ENCODE data around the gene PPIP5K1.

DNA sequence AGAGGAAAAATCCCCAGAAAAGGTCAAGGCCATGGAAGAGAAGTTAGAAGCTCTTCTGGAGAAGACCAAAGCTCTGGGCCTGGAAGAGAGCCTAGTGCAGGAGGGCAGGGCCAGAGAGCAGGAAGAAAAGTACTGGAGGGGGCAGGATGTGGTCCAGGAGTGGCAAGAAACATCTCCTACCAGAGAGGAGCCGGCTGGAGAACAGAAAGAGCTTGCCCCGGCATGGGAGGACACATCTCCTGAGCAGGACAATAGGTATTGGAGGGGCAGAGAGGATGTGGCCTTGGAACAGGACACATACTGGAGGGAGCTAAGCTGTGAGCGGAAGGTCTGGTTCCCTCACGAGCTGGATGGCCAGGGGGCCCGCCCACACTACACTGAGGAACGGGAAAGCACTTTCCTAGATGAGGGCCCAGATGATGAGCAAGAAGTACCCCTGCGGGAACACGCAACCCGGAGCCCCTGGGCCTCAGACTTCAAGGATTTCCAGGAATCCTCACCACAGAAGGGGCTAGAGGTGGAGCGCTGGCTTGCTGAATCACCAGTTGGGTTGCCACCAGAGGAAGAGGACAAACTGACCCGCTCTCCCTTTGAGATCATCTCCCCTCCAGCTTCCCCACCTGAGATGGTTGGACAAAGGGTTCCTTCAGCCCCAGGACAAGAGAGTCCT, 63.6 kb downstream of the PPIP5K1 start:
- TF ChIP-seq POLR2A (IDR thresholded peaks at IDR 0.05) (no peak), POLR2AphosphoS5 (IDR thresholded peaks at IDR 0.05) (no peak), EP300 (IDR thresholded peaks at IDR 0.05; ENCODE audit: low read depth) (no peak)
- TF ChIP-seq, protein P1, sequence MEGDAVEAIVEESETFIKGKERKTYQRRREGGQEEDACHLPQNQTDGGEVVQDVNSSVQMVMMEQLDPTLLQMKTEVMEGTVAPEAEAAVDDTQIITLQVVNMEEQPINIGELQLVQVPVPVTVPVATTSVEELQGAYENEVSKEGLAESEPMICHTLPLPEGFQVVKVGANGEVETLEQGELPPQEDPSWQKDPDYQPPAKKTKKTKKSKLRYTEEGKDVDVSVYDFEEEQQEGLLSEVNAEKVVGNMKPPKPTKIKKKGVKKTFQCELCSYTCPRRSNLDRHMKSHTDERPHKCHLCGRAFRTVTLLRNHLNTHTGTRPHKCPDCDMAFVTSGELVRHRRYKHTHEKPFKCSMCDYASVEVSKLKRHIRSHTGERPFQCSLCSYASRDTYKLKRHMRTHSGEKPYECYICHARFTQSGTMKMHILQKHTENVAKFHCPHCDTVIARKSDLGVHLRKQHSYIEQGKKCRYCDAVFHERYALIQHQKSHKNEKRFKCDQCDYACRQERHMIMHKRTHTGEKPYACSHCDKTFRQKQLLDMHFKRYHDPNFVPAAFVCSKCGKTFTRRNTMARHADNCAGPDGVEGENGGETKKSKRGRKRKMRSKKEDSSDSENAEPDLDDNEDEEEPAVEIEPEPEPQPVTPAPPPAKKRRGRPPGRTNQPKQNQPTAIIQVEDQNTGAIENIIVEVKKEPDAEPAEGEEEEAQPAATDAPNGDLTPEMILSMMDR (IDR thresholded peaks at IDR 0.05), result no peak

Data from transverse colon (tissue), 4 donors.